Spleen (tissue), 11 donors: ENCODE data around the gene C2orf49. TPM values are rescaled to one million over a fixed set of nuclear protein-coding genes. Genes with fewer than 3 reads are reported as not detected.
A peak's percentile ranks its signal among the peaks of the same experiment; 100 is the strongest.

Experiments used
- DNase-seq: peaks from one replicate; pipeline ENCODE4 v3.0.0-alpha.2; 2020
- H3K27ac ChIP-seq, 8 donors: fragments of 200-600 bp; sonication (generic) in 7 of 8; 1 replicate in 4 of 8; 2 replicates in 4 of 8; pipeline versions ENCODE4 v1.5.0 to v1.8.0; 2016 to 2021; ENCODE audit warnings: inconsistent platforms in 4 of 8, mild to moderate bottlenecking in 4 of 8, moderate library complexity in 1 of 8
- H3K27me3 ChIP-seq, 7 donors: fragments of 200-600 bp; sonication (generic) in 6 of 7; replicated peaks in 1 of 7; 1 replicate in 4 of 7; 2 replicates in 3 of 7; pipeline versions ENCODE4 v1.5.0 to v1.8.0; 2016 to 2021; ENCODE audit warnings: inconsistent platforms in 3 of 7, mild to moderate bottlenecking in 1 of 7
- H3K36me3 ChIP-seq, 6 donors: fragments of 200-600 bp; sonication (generic) in 5 of 6; 1 replicate in 4 of 6; 2 replicates in 2 of 6; pipeline versions ENCODE4 v1.5.0 to v1.8.0; 2016 to 2021; ENCODE audit warnings: inconsistent platforms in 2 of 6
- H3K4me1 ChIP-seq, 6 donors: fragments of 200-600 bp; sonication (generic) in 5 of 6; 1 replicate in 3 of 6; 2 replicates in 3 of 6; pipeline versions ENCODE4 v1.5.0 to v1.8.0; 2016 to 2021; ENCODE audit warnings: inconsistent platforms in 3 of 6
- H3K4me3 ChIP-seq, 8 donors: fragments of 200-600 bp; sonication (generic) in 7 of 8; 1 replicate in 4 of 8; 2 replicates in 4 of 8; pipeline versions ENCODE4 v1.5.0 to v1.8.0; 2016 to 2021; ENCODE audit warnings: inconsistent platforms in 4 of 8, mild to moderate bottlenecking in 4 of 8, moderate library complexity in 2 of 8
- H3K9me3 ChIP-seq, 8 donors: fragments of 200-600 bp; sonication (generic) in 7 of 8; 1 replicate in 4 of 8; 2 replicates in 4 of 8; pipeline versions ENCODE4 v1.5.0 to v1.8.0; 2016 to 2021; ENCODE audit warnings: inconsistent platforms in 4 of 8
- CTCF ChIP-seq, 11 experiments: fragments of 200-600 bp in 7 of 11; fragments of 450-650 bp in 4 of 11; sonication (generic) in 4 of 11; IDR thresholded peaks in 8 of 11; conservative IDR thresholded peaks in 3 of 11; 1 replicate in 7 of 11; 2 replicates in 4 of 11; pipeline versions ENCODE4 v1.4.0 to v1.8.0; 2016 to 2021; ENCODE audit warnings: antibody characterized with exemption in 11 of 11, inconsistent platforms in 4 of 11, mild to moderate bottlenecking in 1 of 11
- POLR2A ChIP-seq, 3 donors: fragments of 450-650 bp; IDR thresholded peaks; one replicate each; pipeline ENCODE4 v1.5.1; 2017; ENCODE audit warnings: antibody characterized with exemption in 3 of 3, mild to moderate bottlenecking in 1 of 3
- POLR2AphosphoS5 ChIP-seq, 3 donors: sonication (generic); formaldehyde crosslinking; IDR thresholded peaks; one replicate each; pipeline ENCODE4 v1.5.1; 2017; ENCODE audit warnings: antibody characterized with exemption in 3 of 3
- WGBS, 5 donors: extraction: QIAGEN DNeasy Blood & Tissue Kit in 3 of 5; methylation state at CpG; one replicate each; pipeline versions ENCODE4 v1.1.5 to v1.1.7; 2013 to 2018; 5-methylcytosine and 5-hydroxymethylcytosine counted together
- intact Hi-C: fragments of 100-400 bp; cut with DNase I; formaldehyde crosslinking; loops from one replicate; pipeline ENCODE4 v1.15.0; 2023; ENCODE audit warnings: low total_unique reads
- polyA plus RNA-seq, 3 donors: library from polyadenylated mRNA; stranded (reverse); fragments of 200-250 nt; gene quantifications; one replicate each; pipeline ENCODE4 v1.2.1, GENCODE V29; 2013
- total RNA-seq, 7 donors: library from RNA; depleted of rRNA in 3 of 7; stranded (reverse); fragments of >200 nt in 3 of 7; fragmentation: NEBNext Ultra II Directional in 4 of 7; extraction: Animal tissue kit (Norgen Biotek cat#: 25700) in 4 of 7; gene quantifications; one replicate each; pipeline versions ENCODE4 v1.1.0 to v1.2.1, GENCODE V29; 2016 to 2021
- donor health status: healthy with polysubstance abuse.
- donor health status: DM: no; HTN: no; CAD: no; lungs with moderate emphysema.
- donor health status: DM: no; HTN: no; CAD: no.
- donor health status: Bipolar disorder and iron deficiency.
- donor health status: healthy.
- donor health status: DM: no; HTN: no; CAD: no.
- donor health status: DM: yes; HTN: yes; CAD: no.

C2orf49 gene
- total and polyA plus RNA-seq, 10 donors: 4.3 to 33.7 (median 17.2) TPM

GRCh38 chr2:105395691-105396090 is 58.4 kb downstream of the C2orf49 start:
- DNase-seq: no peak
- H3K9me3 ChIP-seq: no peaks in the 10 kb centered on the region
- H3K4me1 ChIP-seq: peaks cover 3 to 24% (median 13%) of the 10 kb centered on the region in 6 donors
- H3K36me3 ChIP-seq: no peaks in the 10 kb centered on the region
- WGBS, 5 donors: 87 to 96% (median 92%) methylated on average over 7 of the region's 7 CpGs
- no peak overlapping the region for H3K4me3 ChIP-seq
- intact Hi-C loops: no loop called here
- H3K27me3 ChIP-seq: peaks cover 0 to 49% (median 30%) of the 10 kb centered on the region in 7 donors
- no peak overlapping the region for H3K27ac ChIP-seq
- TF ChIP-seq CTCF (IDR thresholded peaks at IDR 0.05 in 8 of 11, conservative IDR thresholded peaks at IDR 0.05 in 3 of 11) (no peak), POLR2A (IDR thresholded peaks at IDR 0.05) (no peak), POLR2AphosphoS5 (IDR thresholded peaks at IDR 0.05) (no peak)

GRCh38 chr2:105396254-105397024 is 59.1 kb downstream of the C2orf49 start:
- TF ChIP-seq CTCF (IDR thresholded peaks at IDR 0.05 in 8 of 11, conservative IDR thresholded peaks at IDR 0.05 in 3 of 11) (no peak), POLR2A (IDR thresholded peaks at IDR 0.05) (no peak), POLR2AphosphoS5 (IDR thresholded peaks at IDR 0.05) (no peak)
- 85 to 95% (median 91%) methylated on average over 12 of the region's 12 CpGs for WGBS, 5 donors
- Histone ChIP-seq H3K4me1 (peaks cover 3 to 24% (median 13%) of the 10 kb centered on the region in 6 donors), H3K9me3 (no peaks in the 10 kb centered on the region), H3K27me3 (peaks cover 0 to 49% (median 30%) of the 10 kb centered on the region in 7 donors), H3K36me3 (no peaks in the 10 kb centered on the region), H3K27ac (no peak overlapping the region), H3K4me3 (peak overlapping the region in 1 of 8 donors; percentile 21)
- intact Hi-C loops: no loop called here
- DNase-seq: no peak

- Histone ChIP-seq H3K9me3 (no peaks in the 10 kb centered on the region), H3K36me3 (no peaks in the 10 kb centered on the region), H3K4me3 (peak overlapping the region in 5 of 8 donors; percentile 41 to 71 (median 44)), H3K4me1 (peaks cover 3 to 24% (median 13%) of the 10 kb centered on the region in 6 donors), H3K27me3 (peaks cover 0 to 49% (median 30%) of the 10 kb centered on the region in 7 donors), H3K27ac (peak overlapping the region in 1 of 8 donors; percentile 78)
- DNase-seq: no peak
- intact Hi-C loops: no loop called here
- TF ChIP-seq POLR2A (IDR thresholded peaks at IDR 0.05): no peak
- no peak for TF ChIP-seq CTCF (IDR thresholded peaks at IDR 0.05 in 8 of 11, conservative IDR thresholded peaks at IDR 0.05 in 3 of 11)
- TF ChIP-seq POLR2AphosphoS5 (IDR thresholded peaks at IDR 0.05): no peak
- 88 to 92% (median 88%) methylated on average over 13 of the region's 13 CpGs for WGBS, 5 donors
Measured at GRCh38 chr2:105397025-105397722, 59.8 kb downstream of the C2orf49 start.

GRCh38 chr2:105397953-105398335 is 60.6 kb downstream of the C2orf49 start:
- peaks cover 3 to 24% (median 13%) of the 10 kb centered on the region in 6 donors for H3K4me1 ChIP-seq
- DNase-seq: no peak
- TF ChIP-seq POLR2A (IDR thresholded peaks at IDR 0.05): no peak
- TF ChIP-seq CTCF (IDR thresholded peaks at IDR 0.05 in 8 of 11, conservative IDR thresholded peaks at IDR 0.05 in 3 of 11): no peak
- no peak for TF ChIP-seq POLR2AphosphoS5 (IDR thresholded peaks at IDR 0.05)
- H3K36me3 ChIP-seq: no peaks in the 10 kb centered on the region
- peak overlapping the region in 7 of 8 donors; percentile 72 to 84 (median 75) for H3K27ac ChIP-seq
- 43 to 54% (median 48%) methylated on average over 6 of the region's 6 CpGs for whole genome bisulfite sequencing, 5 donors
- no peaks in the 10 kb centered on the region for H3K9me3 ChIP-seq
- intact Hi-C loops: no loop called here
- H3K4me3 ChIP-seq: peak overlapping the region; percentile 28 to 71 (median 41)
- peaks cover 0 to 48% (median 30%) of the 10 kb centered on the region in 7 donors for H3K27me3 ChIP-seq
